LNCaP clone FGC (cell line): ENCODE measurements around the gene NEK4.

Experiments
- DNase-seq: peaks from one replicate; pipeline ENCODE4 v3.0.0-alpha.2; 2011; ENCODE audit warnings: low read depth
- H3K4me3 ChIP-seq: 2 replicates; pipeline ENCODE4 v1.5.1; 2011; ENCODE audit warnings: mild to moderate bottlenecking, low read depth, low read length, control low read depth
- TF ChIP-seq, protein P1 (sequence below): IDR thresholded peaks from 2 replicates; pipeline ENCODE4 v1.5.1; 2012; ENCODE audit warnings: mild to moderate bottlenecking; ENCODE audit not compliant: control insufficient read depth, insufficient read depth; ENCODE audit errors: extremely low read depth

The NEK4 gene

DNA sequence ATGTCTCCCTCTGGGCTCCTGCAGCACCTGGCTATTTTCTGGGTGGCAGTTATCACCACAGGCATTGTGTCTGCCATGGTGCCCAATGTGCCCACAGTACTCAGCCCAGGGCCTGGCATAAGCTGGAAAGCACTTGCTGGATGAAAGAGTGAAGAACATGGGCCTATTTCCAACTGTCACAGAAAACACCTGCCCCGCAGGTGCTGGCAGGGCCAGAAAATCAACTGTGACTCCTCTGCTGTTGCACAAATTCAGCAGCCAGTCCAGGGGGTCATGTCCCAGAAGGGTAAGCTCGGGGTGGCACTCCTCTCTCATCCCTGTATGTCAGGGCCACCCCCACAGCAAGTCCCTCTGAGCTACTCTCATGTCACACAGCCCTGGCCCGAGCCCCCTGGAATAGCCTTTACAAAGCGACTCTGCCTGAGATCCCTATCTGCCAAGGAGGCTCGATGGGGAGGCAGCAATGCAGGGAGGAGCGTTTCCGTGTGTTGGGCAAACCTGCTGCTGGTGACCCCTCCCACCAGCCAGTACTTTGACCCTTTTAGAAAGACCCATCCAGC lies 40.8 kb upstream of the NEK4 start:
- TF ChIP-seq, protein P1, sequence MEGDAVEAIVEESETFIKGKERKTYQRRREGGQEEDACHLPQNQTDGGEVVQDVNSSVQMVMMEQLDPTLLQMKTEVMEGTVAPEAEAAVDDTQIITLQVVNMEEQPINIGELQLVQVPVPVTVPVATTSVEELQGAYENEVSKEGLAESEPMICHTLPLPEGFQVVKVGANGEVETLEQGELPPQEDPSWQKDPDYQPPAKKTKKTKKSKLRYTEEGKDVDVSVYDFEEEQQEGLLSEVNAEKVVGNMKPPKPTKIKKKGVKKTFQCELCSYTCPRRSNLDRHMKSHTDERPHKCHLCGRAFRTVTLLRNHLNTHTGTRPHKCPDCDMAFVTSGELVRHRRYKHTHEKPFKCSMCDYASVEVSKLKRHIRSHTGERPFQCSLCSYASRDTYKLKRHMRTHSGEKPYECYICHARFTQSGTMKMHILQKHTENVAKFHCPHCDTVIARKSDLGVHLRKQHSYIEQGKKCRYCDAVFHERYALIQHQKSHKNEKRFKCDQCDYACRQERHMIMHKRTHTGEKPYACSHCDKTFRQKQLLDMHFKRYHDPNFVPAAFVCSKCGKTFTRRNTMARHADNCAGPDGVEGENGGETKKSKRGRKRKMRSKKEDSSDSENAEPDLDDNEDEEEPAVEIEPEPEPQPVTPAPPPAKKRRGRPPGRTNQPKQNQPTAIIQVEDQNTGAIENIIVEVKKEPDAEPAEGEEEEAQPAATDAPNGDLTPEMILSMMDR = no peak
- H3K4me3 ChIP-seq = no peak overlapping the region
- no peak for DNase-seq

DNA sequence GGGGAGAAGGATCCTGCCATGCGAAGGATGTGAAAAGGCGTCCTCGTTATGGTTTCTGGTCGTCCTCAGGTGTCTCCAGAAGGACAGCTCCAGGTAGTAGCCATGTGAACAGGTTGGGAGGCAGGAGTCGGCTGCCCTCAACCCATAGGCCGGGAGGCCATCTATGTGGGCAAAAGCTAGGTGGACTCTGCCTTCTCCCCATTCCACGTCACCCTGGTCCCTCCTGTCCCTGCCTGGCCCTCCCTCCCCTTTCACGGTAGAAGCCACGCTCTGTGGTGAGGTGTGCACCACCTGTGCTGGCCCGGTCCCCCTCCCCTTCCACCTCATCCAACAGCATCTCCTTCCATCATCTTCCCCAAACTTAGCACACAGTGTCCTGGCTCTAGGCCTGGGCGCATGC lies 40.2 kb upstream of the NEK4 start:
- TF ChIP-seq, protein P1 = no peak
- DNase-seq = no peak
- no peak overlapping the region for H3K4me3 ChIP-seq

DNA sequence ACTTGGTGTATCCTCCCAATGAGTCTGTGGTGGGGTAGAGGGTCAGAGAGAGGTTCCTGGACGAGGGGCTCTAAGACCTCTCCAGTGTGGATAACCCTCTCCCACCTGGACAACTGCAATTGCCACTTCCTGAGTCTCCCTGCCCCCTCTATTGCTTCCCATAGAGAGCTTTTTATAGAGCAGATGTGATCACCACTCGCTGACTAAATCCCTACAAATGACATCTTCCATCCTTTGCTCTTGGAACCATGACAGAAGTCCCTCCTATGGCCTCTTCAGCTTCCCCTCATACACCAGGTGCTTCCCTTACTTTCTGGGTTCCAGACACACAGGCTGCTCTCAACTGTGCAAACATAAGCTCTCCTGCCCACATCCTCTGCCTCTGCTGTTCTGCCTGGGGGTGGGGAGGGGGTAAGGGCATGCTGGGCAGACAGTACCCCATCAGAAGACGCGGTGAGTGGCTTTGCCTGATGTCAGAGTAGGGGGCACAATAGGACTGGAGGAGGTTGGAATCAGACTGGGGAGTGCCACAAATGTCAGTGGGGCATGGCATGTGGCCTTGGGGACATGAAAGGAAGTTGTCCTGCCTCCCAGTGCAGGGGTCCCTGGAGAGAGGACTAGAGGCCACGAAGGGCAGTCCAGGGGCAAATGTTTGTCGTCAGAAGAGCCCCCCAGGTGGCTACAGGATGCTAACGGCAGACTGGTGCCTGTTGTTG lies 39.1 kb upstream of the NEK4 start:
- TF ChIP-seq, protein P1 = no peak
- DNase-seq = no peak
- H3K4me3 ChIP-seq = no peak overlapping the region

DNA sequence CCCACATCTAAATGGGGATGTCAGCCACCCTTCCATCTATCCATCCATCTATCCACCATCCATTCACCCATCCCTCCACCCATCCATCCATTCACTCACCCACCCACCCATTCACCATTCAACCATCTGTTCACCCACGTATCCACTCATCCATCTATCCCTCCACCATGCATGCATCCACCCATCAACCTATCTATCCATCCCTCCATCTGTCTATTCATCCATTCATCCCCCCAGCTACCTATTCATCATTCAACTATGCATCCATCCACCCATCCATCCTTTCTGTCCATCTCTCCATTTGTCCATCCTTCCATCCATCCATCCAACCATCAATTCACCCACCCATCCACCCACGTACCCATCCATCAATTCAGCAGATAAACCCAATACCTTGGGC lies 38.4 kb upstream of the NEK4 start:
- H3K4me3 ChIP-seq = no peak overlapping the region
- TF ChIP-seq, protein P1 = no peak
- no peak for DNase-seq

DNA sequence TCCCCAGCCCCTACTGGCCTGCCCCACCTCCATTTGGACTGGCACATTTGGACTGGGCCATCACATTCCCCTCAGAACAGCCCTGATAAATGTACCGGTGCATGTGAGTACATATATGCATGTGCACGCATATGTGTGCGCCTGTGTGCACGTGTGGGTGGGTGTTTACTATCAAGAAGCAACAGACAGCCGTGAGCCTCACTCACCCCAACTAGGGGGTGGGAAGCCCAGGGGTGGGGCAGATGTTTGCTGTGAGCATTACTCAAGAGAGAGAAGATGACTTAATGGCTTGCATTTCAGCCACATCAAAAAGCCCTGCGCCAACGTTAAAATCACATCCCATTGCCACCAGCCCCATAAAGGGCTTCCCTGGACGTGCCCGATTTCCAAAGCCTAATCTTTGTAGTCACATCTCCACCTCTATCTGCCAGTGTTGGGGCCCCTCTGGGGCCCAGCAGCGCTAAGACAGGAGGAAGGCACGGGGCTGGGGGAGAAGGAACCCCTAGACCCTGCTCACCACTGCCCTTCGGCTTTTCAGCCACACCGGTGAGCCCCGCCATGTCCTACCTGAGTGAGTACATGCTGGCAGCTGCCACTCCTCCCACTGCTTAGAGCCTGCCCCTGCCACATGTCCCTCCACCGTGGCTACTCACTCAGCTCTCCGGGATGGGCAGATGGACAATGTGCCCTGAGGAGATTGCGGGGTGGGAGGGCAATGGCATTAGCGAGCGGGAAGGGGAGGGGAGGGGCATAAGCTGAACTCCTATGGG lies 34.7 kb upstream of the NEK4 start:
- TF ChIP-seq, protein P1 = no peak
- no peak overlapping the region for H3K4me3 ChIP-seq
- no peak for DNase-seq

DNA sequence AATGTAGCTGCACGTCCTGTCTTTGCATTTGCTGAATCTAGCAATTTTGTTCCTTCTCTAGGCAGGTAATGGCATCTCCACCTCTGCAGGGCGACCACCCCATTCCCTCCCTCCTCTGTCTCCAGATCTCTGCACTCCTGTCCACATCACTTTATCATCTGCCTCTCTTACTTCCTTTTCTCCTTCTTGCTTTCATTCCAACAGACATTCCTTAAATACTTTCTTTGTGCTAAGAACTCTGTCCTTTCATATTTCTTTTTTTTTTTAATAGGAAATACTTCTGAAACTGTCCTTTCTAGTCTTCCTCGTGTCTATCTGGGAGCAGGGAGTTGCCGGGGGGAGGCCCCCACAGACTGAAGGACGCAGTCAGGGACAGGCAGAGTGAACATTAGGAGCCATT lies 31.1 kb upstream of the NEK4 start:
- no peak for DNase-seq
- no peak overlapping the region for H3K4me3 ChIP-seq
- TF ChIP-seq, protein P1 = no peak

DNA sequence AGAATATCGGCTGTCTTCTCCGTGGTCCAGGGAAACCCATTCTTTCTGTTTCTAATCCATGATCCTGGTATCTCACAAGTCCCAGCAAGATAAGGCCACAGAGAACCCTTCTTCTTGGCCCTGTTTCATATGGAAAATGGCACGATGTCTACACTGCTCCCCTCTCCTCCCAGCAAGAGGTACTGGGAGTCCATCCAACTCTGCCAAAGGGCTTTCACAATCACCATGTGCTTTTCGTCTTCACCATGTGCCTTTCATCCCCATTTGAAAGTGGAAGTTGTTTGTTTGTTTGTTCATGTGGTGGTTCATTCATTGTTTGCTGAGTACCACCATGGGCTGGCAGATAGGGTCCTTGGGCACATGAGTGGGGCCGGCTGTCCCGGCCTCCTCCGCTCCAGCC lies 29.3 kb upstream of the NEK4 start:
- H3K4me3 ChIP-seq = no peak overlapping the region
- TF ChIP-seq, protein P1 = no peak
- no peak for DNase-seq
